Peyer's patch (tissue), 4 donors: Measurements from ENCODE around the gene DGKI. TPM values are rescaled to one million over a fixed set of nuclear protein-coding genes. Genes with fewer than 3 reads are reported as not detected.
A peak's percentile ranks its signal among the peaks of the same experiment; 100 is the strongest.

ENCODE experiments used
- DNase-seq, 3 donors: peaks; one replicate each; pipeline ENCODE4 v3.0.0-alpha.2; 2017 to 2019
- H3K27ac ChIP-seq, 4 donors: fragments of 200-600 bp; sonication (generic); one replicate each; pipeline ENCODE4 v1.5.1; 2016 to 2019
- H3K27me3 ChIP-seq, 2 donors: fragments of 200-600 bp; sonication (generic); one replicate each; pipeline ENCODE4 v1.5.1; 2019
- H3K36me3 ChIP-seq, 3 donors: fragments of 200-600 bp; sonication (generic); one replicate each; pipeline ENCODE4 v1.5.1; 2016 to 2019
- H3K4me1 ChIP-seq, 4 donors: fragments of 200-600 bp; sonication (generic); one replicate each; pipeline ENCODE4 v1.5.1; 2016 to 2019
- H3K4me3 ChIP-seq, 4 donors: fragments of 200-600 bp; sonication (generic); 1 replicate in 3 of 4; 2 replicates in 1 of 4; pipeline ENCODE4 v1.5.1; 2016 to 2019; ENCODE audit warnings: mild to moderate bottlenecking in 1 of 4
- H3K9me3 ChIP-seq, 4 donors: fragments of 200-600 bp; sonication (generic); one replicate each; pipeline ENCODE4 v1.5.1; 2016 to 2019; ENCODE audit warnings: mild to moderate bottlenecking in 1 of 4
- POLR2A ChIP-seq, 2 donors: fragments of 450-650 bp; IDR thresholded peaks; one replicate each; pipeline ENCODE4 v1.5.1; 2017; ENCODE audit warnings: antibody characterized with exemption in 2 of 2, mild to moderate bottlenecking in 2 of 2, moderate library complexity in 2 of 2
- total RNA-seq, 4 donors: library from RNA; depleted of rRNA; stranded (reverse); fragments of >200 nt; gene quantifications; one replicate each; pipeline ENCODE4 v1.1.0, GENCODE V29; 2016
- TF ChIP-seq, protein P1 (sequence below), 6 experiments: fragments of 450-650 bp in 4 of 6; fragments of 200-600 bp in 2 of 6; sonication (generic) in 1 of 6; IDR thresholded peaks; one replicate each; pipeline ENCODE4 v1.5.1; 2017 to 2019; ENCODE audit warnings: antibody characterized with exemption in 6 of 6, mild to moderate bottlenecking in 3 of 6, moderate library complexity in 1 of 6

DGKI gene
- total RNA-seq, 4 donors from 2014 or later, result 0.19 to 0.40 (median 0.35) TPM; not detected in 1

DNA sequence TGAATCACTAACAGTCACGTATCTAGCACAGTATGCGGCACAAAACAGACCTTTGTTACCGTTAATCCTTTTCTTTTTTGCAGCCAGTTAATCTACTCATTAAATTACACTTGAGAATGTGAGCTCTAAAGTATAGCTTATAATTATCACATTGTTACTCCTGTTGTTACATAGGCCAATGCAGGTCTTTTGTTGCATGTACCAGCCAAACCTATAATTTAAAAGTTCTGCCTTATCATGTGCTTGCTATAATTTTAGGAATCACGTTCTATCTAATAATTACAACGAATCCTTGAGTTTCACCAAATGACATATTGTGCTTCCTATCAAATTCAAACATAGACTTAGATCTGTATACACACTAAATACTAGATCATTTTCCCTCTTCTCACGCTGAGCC is 245.1 kb downstream of the DGKI start:
- no peak for DNase-seq
- TF ChIP-seq, protein P1, sequence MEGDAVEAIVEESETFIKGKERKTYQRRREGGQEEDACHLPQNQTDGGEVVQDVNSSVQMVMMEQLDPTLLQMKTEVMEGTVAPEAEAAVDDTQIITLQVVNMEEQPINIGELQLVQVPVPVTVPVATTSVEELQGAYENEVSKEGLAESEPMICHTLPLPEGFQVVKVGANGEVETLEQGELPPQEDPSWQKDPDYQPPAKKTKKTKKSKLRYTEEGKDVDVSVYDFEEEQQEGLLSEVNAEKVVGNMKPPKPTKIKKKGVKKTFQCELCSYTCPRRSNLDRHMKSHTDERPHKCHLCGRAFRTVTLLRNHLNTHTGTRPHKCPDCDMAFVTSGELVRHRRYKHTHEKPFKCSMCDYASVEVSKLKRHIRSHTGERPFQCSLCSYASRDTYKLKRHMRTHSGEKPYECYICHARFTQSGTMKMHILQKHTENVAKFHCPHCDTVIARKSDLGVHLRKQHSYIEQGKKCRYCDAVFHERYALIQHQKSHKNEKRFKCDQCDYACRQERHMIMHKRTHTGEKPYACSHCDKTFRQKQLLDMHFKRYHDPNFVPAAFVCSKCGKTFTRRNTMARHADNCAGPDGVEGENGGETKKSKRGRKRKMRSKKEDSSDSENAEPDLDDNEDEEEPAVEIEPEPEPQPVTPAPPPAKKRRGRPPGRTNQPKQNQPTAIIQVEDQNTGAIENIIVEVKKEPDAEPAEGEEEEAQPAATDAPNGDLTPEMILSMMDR (IDR thresholded peaks at IDR 0.05), result no peak
- TF ChIP-seq POLR2A (IDR thresholded peaks at IDR 0.05), result no peak
- Histone ChIP-seq H3K4me1 (no peaks in the 10 kb centered on the region), H3K4me3 (no peak overlapping the region), H3K27ac (no peak overlapping the region), H3K9me3 (no peaks in the 10 kb centered on the region), H3K27me3 (no peaks in the 10 kb centered on the region), H3K36me3 (no peaks in the 10 kb centered on the region)

DNA sequence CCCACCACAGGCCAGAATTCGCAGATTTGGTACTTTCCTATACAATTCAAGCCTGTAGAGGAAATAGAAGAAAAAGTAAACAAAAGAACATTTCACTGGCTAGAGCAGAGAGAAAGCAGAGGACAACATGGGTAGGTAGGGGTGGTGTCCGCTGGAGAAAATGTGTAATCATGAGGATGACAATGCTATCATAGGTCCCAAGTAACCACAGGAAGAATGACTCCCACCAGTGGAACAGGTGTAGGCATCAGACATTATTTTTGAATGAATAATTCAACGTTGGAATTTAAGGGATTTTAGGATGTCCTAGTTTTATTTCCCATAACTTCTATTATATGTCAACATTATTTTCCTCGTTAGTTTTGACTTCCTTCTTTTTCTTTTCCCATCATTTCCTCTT is 248.9 kb downstream of the DGKI start:
- Histone ChIP-seq H3K4me3 (no peak overlapping the region), H3K4me1 (no peaks in the 10 kb centered on the region), H3K27me3 (no peaks in the 10 kb centered on the region), H3K27ac (no peak overlapping the region), H3K36me3 (no peaks in the 10 kb centered on the region), H3K9me3 (no peaks in the 10 kb centered on the region)
- no peak for DNase-seq
- TF ChIP-seq POLR2A (IDR thresholded peaks at IDR 0.05), result no peak
- TF ChIP-seq, protein P1 (IDR thresholded peaks at IDR 0.05), result no peak

DNA sequence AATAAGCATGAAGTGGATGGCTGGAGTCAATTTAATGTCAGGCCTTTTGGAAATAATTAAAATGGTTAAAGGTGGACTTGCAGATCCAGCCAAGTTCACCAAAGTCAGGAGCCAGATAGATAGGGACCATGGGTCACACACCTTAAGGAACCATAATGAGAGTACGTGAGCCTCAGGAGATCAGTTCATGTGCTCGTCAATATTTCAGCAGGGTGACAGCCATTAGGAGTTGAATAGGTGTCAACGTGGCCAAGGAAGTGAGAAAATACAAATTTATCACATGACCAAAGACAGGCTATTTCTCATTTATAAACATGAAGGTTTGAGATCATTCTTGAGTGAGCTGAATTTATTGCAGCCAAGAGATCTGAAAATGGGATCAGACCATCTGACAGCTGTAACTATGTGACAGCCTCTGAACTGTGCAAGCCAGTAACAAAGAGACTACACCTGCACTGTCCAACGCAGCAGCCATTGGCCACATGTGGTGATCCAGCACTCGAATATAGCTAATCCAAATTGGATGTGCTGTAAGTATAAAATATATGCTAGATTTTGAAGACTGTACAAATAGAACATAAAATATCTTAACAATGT is 253.6 kb downstream of the DGKI start:
- DNase-seq, result no peak
- no peak overlapping the region for H3K4me3 ChIP-seq
- H3K27ac ChIP-seq, result no peak overlapping the region
- H3K27me3 ChIP-seq, result no peaks in the 10 kb centered on the region
- no peaks in the 10 kb centered on the region for H3K4me1 ChIP-seq
- TF ChIP-seq POLR2A (IDR thresholded peaks at IDR 0.05), result no peak
- TF ChIP-seq, protein P1 (IDR thresholded peaks at IDR 0.05), result no peak
- H3K9me3 ChIP-seq, result no peaks in the 10 kb centered on the region
- H3K36me3 ChIP-seq, result no peaks in the 10 kb centered on the region

DNA sequence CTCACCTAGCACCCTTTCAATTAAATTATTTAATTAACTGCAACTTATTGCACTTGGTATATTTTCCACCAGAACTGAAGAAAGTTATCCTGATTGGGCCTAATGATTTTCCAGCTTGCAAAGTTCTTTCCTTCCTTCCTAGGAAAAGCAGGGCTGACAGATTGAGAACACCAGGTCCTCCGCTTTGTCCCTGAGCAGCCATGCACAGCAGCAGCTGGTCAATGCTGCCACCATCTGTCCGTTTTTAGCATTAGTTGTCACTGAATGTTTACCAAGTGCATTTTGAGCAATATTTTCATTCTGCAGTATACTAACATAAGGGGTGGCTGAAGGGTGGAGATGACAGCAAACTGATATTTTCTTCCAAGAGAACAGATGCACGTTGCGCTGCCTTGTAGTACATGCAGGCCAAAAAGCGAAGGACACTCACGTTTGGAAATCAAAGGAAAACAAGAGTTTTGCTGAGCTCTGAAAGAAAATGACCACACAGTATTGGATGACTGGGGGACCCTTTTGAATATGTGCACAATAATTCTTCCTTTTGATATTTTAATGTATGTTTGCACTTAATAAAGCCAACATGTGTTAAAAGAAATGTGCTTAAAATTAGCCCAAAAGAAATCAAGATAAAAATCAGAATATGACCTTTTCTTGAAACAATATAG is 254.4 kb downstream of the DGKI start:
- TF ChIP-seq, protein P1 (IDR thresholded peaks at IDR 0.05), result peak in 3 of 6 experiments; percentile 36 to 46 (median 37)
- no peak for TF ChIP-seq POLR2A (IDR thresholded peaks at IDR 0.05)
- DNase-seq, result peak in 1 of 3 donors; percentile 48
- Histone ChIP-seq H3K27me3 (no peaks in the 10 kb centered on the region), H3K9me3 (no peaks in the 10 kb centered on the region), H3K4me3 (no peak overlapping the region), H3K27ac (no peak overlapping the region), H3K36me3 (no peaks in the 10 kb centered on the region), H3K4me1 (no peaks in the 10 kb centered on the region)

DNA sequence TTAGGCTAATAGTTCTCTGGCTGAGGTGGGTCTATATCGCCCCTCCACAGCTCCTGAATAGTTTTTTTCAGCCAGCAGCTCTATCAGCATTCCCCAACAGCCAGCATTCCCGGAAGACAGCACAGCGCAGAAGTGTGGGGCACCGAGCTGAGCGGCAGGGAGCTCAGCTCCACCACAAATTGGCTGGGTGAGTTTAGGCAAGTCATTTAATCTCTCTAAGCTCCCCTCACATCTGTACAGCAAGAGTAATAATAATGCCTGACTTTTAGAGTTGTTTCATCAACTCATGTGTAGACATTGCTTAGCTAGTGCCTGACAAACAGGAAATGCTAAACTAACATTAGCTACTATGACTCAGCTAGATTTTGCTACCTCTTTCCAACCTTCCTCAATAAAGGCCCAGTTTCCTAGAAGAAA is 255.3 kb downstream of the DGKI start:
- no peak for DNase-seq
- Histone ChIP-seq H3K9me3 (no peaks in the 10 kb centered on the region), H3K36me3 (no peaks in the 10 kb centered on the region), H3K4me1 (no peaks in the 10 kb centered on the region), H3K27ac (no peak overlapping the region), H3K27me3 (no peaks in the 10 kb centered on the region), H3K4me3 (no peak overlapping the region)
- TF ChIP-seq POLR2A (IDR thresholded peaks at IDR 0.05), result no peak
- TF ChIP-seq, protein P1 (IDR thresholded peaks at IDR 0.05), result no peak
